SK-N-SH treated with all-trans-retinoic acid at 6 μM for 48 hours (cell line): ENCODE data around the gene PRIMA1.

Source experiments
- ARNTL ChIP-seq: fragments of 450-650 bp; formaldehyde crosslinking; IDR thresholded peaks from 2 replicates; pipeline ENCODE4 v1.5.0; 2020; ENCODE audit warnings: low read depth, mild to moderate bottlenecking, moderate library complexity, borderline replicate concordance
- BACH2 ChIP-seq: fragments of 250-450 bp; sonication (Bioruptor Pico); IDR thresholded peaks from 2 replicates; pipeline ENCODE4 v1.9.0; 2021; ENCODE audit warnings: mild to moderate bottlenecking, borderline replicate concordance
- CSDC2 ChIP-seq: fragments of 250-450 bp; sonication (Bioruptor Pico); IDR thresholded peaks from 2 replicates; pipeline ENCODE4 v1.5.0; 2020; ENCODE audit warnings: mild to moderate bottlenecking, moderate library complexity
- ESRRG ChIP-seq: fragments of 250-450 bp; sonication (Bioruptor Pico); IDR thresholded peaks from 2 replicates; pipeline ENCODE4 v1.6.1; 2021; ENCODE audit warnings: mild to moderate bottlenecking
- GLIS3 ChIP-seq: fragments of 250-450 bp; sonication (Bioruptor Pico); IDR thresholded peaks from 2 replicates; pipeline ENCODE4 v1.5.0; 2020; ENCODE audit warnings: mild to moderate bottlenecking, moderate library complexity
- ZFP3 ChIP-seq: fragments of 250-450 bp; sonication (Bioruptor Pico); IDR thresholded peaks from 2 replicates; pipeline ENCODE4 v1.5.0; 2020; ENCODE audit warnings: mild to moderate bottlenecking, moderate library complexity
- ZFP30 ChIP-seq: fragments of 450-650 bp; formaldehyde crosslinking; IDR thresholded peaks from 2 replicates; pipeline ENCODE4 v1.5.0; 2022; ENCODE audit warnings: mild to moderate bottlenecking, moderate library complexity
- TF ChIP-seq, protein P1 (sequence below): fragments of 250-450 bp; sonication (Bioruptor Pico); IDR thresholded peaks from 2 replicates; pipeline ENCODE4 v1.5.1; 2020; ENCODE audit warnings: low read depth, mild to moderate bottlenecking, moderate library complexity
- TF ChIP-seq, protein P2 (sequence below): fragments of 250-450 bp; sonication (Bioruptor Pico); IDR thresholded peaks from 2 replicates; pipeline ENCODE4 v1.8.0; 2020; ENCODE audit warnings: mild to moderate bottlenecking, moderate library complexity, borderline replicate concordance
- TF ChIP-seq, protein P3 (sequence below): fragments of 250-450 bp; sonication (Bioruptor Pico); IDR thresholded peaks from 2 replicates; pipeline ENCODE4 v1.5.1; 2021; ENCODE audit warnings: mild to moderate bottlenecking, moderate library complexity
- TF ChIP-seq, protein P4 (sequence below): fragments of 250-450 bp; sonication (Bioruptor Pico); IDR thresholded peaks from 2 replicates; pipeline ENCODE4 v1.5.0; 2020; ENCODE audit warnings: mild to moderate bottlenecking, moderate library complexity

DNA sequence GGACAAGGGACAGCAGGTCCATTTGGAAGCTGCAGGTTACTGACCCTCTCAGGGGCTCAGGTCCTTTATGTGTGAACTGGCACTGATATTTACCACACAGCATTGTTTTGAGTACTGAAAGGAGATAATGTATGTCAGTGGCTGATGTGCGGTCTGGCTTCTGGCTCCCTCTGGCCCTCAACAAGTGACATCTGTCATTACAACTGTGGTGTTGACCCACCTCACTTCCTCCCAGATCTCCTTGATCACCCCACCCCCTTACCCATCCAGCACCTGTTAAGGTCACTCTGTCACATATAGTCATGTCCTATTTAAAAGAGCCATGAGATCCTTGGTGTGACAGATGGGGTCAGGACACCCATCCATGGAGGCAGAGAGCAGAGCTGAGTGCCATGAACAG lies 22.7 kb upstream of the PRIMA1 start:
- TF ChIP-seq, protein P1, sequence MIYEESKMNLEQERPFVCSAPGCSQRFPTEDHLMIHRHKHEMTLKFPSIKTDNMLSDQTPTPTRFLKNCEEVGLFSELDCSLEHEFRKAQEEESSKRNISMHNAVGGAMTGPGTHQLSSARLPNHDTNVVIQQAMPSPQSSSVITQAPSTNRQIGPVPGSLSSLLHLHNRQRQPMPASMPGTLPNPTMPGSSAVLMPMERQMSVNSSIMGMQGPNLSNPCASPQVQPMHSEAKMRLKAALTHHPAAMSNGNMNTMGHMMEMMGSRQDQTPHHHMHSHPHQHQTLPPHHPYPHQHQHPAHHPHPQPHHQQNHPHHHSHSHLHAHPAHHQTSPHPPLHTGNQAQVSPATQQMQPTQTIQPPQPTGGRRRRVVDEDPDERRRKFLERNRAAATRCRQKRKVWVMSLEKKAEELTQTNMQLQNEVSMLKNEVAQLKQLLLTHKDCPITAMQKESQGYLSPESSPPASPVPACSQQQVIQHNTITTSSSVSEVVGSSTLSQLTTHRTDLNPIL, result no peak
- TF ChIP-seq, protein P2, sequence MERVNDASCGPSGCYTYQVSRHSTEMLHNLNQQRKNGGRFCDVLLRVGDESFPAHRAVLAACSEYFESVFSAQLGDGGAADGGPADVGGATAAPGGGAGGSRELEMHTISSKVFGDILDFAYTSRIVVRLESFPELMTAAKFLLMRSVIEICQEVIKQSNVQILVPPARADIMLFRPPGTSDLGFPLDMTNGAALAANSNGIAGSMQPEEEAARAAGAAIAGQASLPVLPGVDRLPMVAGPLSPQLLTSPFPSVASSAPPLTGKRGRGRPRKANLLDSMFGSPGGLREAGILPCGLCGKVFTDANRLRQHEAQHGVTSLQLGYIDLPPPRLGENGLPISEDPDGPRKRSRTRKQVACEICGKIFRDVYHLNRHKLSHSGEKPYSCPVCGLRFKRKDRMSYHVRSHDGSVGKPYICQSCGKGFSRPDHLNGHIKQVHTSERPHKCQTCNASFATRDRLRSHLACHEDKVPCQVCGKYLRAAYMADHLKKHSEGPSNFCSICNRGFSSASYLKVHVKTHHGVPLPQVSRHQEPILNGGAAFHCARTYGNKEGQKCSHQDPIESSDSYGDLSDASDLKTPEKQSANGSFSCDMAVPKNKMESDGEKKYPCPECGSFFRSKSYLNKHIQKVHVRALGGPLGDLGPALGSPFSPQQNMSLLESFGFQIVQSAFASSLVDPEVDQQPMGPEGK (CRISPR knock-in tag), result no peak
- TF ChIP-seq ESRRG (CRISPR knock-in tag), result no peak
- no peak for TF ChIP-seq ZFP30 (CRISPR knock-in tag)
- TF ChIP-seq BACH2 (CRISPR knock-in tag), result no peak
- TF ChIP-seq ZFP3 (CRISPR knock-in tag), result no peak
- TF ChIP-seq, protein P3, sequence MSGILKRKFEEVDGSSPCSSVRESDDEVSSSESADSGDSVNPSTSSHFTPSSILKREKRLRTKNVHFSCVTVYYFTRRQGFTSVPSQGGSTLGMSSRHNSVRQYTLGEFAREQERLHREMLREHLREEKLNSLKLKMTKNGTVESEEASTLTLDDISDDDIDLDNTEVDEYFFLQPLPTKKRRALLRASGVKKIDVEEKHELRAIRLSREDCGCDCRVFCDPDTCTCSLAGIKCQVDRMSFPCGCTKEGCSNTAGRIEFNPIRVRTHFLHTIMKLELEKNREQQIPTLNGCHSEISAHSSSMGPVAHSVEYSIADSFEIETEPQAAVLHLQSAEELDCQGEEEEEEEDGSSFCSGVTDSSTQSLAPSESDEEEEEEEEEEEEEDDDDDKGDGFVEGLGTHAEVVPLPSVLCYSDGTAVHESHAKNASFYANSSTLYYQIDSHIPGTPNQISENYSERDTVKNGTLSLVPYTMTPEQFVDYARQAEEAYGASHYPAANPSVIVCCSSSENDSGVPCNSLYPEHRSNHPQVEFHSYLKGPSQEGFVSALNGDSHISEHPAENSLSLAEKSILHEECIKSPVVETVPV (CRISPR knock-in tag), result no peak
- TF ChIP-seq ARNTL (CRISPR knock-in tag), result no peak
- TF ChIP-seq GLIS3 (CRISPR knock-in tag), result no peak
- TF ChIP-seq, protein P4, sequence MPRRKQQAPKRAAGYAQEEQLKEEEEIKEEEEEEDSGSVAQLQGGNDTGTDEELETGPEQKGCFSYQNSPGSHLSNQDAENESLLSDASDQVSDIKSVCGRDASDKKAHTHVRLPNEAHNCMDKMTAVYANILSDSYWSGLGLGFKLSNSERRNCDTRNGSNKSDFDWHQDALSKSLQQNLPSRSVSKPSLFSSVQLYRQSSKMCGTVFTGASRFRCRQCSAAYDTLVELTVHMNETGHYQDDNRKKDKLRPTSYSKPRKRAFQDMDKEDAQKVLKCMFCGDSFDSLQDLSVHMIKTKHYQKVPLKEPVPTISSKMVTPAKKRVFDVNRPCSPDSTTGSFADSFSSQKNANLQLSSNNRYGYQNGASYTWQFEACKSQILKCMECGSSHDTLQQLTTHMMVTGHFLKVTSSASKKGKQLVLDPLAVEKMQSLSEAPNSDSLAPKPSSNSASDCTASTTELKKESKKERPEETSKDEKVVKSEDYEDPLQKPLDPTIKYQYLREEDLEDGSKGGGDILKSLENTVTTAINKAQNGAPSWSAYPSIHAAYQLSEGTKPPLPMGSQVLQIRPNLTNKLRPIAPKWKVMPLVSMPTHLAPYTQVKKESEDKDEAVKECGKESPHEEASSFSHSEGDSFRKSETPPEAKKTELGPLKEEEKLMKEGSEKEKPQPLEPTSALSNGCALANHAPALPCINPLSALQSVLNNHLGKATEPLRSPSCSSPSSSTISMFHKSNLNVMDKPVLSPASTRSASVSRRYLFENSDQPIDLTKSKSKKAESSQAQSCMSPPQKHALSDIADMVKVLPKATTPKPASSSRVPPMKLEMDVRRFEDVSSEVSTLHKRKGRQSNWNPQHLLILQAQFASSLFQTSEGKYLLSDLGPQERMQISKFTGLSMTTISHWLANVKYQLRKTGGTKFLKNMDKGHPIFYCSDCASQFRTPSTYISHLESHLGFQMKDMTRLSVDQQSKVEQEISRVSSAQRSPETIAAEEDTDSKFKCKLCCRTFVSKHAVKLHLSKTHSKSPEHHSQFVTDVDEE (CRISPR knock-in tag), result no peak
- no peak for TF ChIP-seq CSDC2
